ENCODE results near the gene TRIM62. TPM values are rescaled to one million over a fixed set of nuclear protein-coding genes. Genes with fewer than 3 reads are reported as not detected.

TRIM62 gene
- total and polyA plus RNA-seq, 4 donors, result 0.60 to 1.3 (median 1.1) TPM

GRCh38 chr1:33162141-33162540 lies 19.7 kb downstream of the TRIM62 start:
- peaks cover 0 to 4% (median 2%) of the 10 kb centered on the region in 4 donors for H3K36me3 ChIP-seq (ENCODE audit: control insufficient read depth in 4 of 4, insufficient read depth in 3 of 4, low read depth in 1 of 4, low read length in 3 of 4)

More at GRCh38 chr1:33162141-33162540, 19.7 kb downstream of the TRIM62 start:
- no peaks in the 10 kb centered on the region for H3K4me1 ChIP-seq (ENCODE audit: control insufficient read depth in 4 of 4, insufficient read depth in 4 of 4, low read length in 3 of 4)
- no peak overlapping the region for H3K27ac ChIP-seq (ENCODE audit: low read depth in 1 of 2, low read length in 2 of 2)
- TF ChIP-seq JUND (IDR thresholded peaks at IDR 0.05) (no peak), REST (IDR thresholded peaks at IDR 0.05) (no peak), HNF4A (conservative IDR thresholded peaks at IDR 0.05) (no peak), ZBTB33 (IDR thresholded peaks at IDR 0.05) (no peak), RXRA (IDR thresholded peaks at IDR 0.05) (no peak), TAF1 (conservative IDR thresholded peaks at IDR 0.05) (no peak), CTCF (IDR thresholded peaks at IDR 0.05; ENCODE audit: low read depth, low read length, missing input control) (no peak), MAX (IDR thresholded peaks at IDR 0.05) (no peak), HNF4G (IDR thresholded peaks at IDR 0.05) (no peak), SP1 (IDR thresholded peaks at IDR 0.05) (no peak), FOXA2 (IDR thresholded peaks at IDR 0.05) (no peak), ATF3 (IDR thresholded peaks at IDR 0.05) (no peak), RAD21 (IDR thresholded peaks at IDR 0.05) (no peak), YY1 (IDR thresholded peaks at IDR 0.05) (no peak), GABPA (IDR thresholded peaks at IDR 0.05 in 1 of 2, conservative IDR thresholded peaks at IDR 0.05 in 1 of 2) (no peak), FOXA1 (IDR thresholded peaks at IDR 0.05) (no peak), EGR1 (IDR thresholded peaks at IDR 0.05; ENCODE audit: low read depth in 2 of 2) (no peak), NR2F2 (IDR thresholded peaks at IDR 0.05) (no peak)
- no peak for DNase-seq (ENCODE audit: low spot score)
- H3K9ac ChIP-seq (ENCODE audit: low read depth in 1 of 2, low read length in 2 of 2), result no peak overlapping the region
- H3K27me3 ChIP-seq (ENCODE audit: control insufficient read depth in 4 of 4, insufficient read depth in 4 of 4, low read length in 3 of 4), result no peaks in the 10 kb centered on the region
- 94% methylated on average over 2 of the region's 2 CpGs for WGBS
- no peak overlapping the region for H3K4me3 ChIP-seq (ENCODE audit: low read depth in 1 of 3, low read length in 3 of 3)
- no peaks in the 10 kb centered on the region for H3K9me3 ChIP-seq (ENCODE audit: control insufficient read depth in 4 of 4, low read length in 3 of 4)
